T-cell (primary cell): Measurements from ENCODE around the gene NUFIP2. TPM values are rescaled to one million over a fixed set of nuclear protein-coding genes. Genes with fewer than 3 reads are reported as not detected.

ENCODE experiments used
- ATAC-seq, 4 experiments: fragments of 200-7000 bp in 3 of 4; fragments of 150-1000 bp in 1 of 4; cut with Tn5 transposase; replicated peaks in 1 of 4; 1 replicate in 3 of 4; 2 replicates in 1 of 4; pipeline ENCODE4 v1.10.0; 2021; ENCODE audit warnings: moderate library complexity in 3 of 4, mild to moderate bottlenecking in 2 of 4, moderate number of reproducible peaks in 1 of 4
- CTCF ChIA-PET, 2 donors: fragments of 300-600 bp; sonication (Branson Sonifier 250); formaldehyde crosslinking; loops; one replicate each; lab custom pipeline; 2022; ENCODE audit warnings: antibody characterized with exemption in 2 of 2; lab: Charles Lee
- POLR2A ChIA-PET, 2 donors: fragments of 300-600 bp; sonication (Branson Sonifier 250); formaldehyde crosslinking; loops; one replicate each; lab custom pipeline; 2022; ENCODE audit warnings: antibody characterized with exemption in 2 of 2; lab: Charles Lee
- DNase-seq, 35 experiments: peaks; one replicate each; pipeline versions ENCODE4 v3.0.0 to v3.0.0-alpha.2; 2013 to 2023
- H3K27ac ChIP-seq: one replicate; pipeline ENCODE4 v1.5.1; 2013; ENCODE audit warnings: low read length
- H3K27me3 ChIP-seq, 2 experiments: replicated peaks in 1 of 2; 1 replicate in 1 of 2; 2 replicates in 1 of 2; pipeline versions ENCODE4 v1.6.1 to v1.7.0; 2013; ENCODE audit warnings: low read length in 1 of 2, mixed read lengths in 1 of 2; ENCODE audit not compliant: control insufficient read depth in 2 of 2, insufficient read depth in 2 of 2; ENCODE audit errors: extremely low read depth in 1 of 2
- H3K36me3 ChIP-seq, 2 donors: 1 replicate in 1 of 2; 2 replicates in 1 of 2; pipeline versions ENCODE4 v1.6.1 to v1.7.0; 2013; ENCODE audit warnings: low read length in 1 of 2; ENCODE audit not compliant: control insufficient read depth in 2 of 2, insufficient read depth in 1 of 2; ENCODE audit errors: extremely low read depth in 1 of 2
- H3K4me1 ChIP-seq, 2 experiments: 1 replicate in 1 of 2; 2 replicates in 1 of 2; pipeline versions ENCODE4 v1.6.1 to v1.7.0; 2013; ENCODE audit warnings: low read length in 2 of 2, mixed read lengths in 1 of 2; ENCODE audit not compliant: insufficient read depth in 2 of 2, control insufficient read depth in 1 of 2; ENCODE audit errors: extremely low read depth in 1 of 2
- H3K4me3 ChIP-seq, 2 donors: 1 replicate in 1 of 2; 2 replicates in 1 of 2; pipeline versions ENCODE4 v1.5.1 to v1.7.0; 2013; ENCODE audit warnings: mild to moderate bottlenecking in 2 of 2, low read length in 1 of 2, moderate library complexity in 1 of 2; ENCODE audit not compliant: control insufficient read depth in 1 of 2; ENCODE audit errors: extremely low read depth in 1 of 2
- H3K9me3 ChIP-seq: 2 replicates; pipeline ENCODE4 v1.7.0; 2013
- H3K27ac Mint-ChIP-seq, 2 donors: one replicate each; pipeline ENCODE4 v1.8.0; 2020 to 2021; ENCODE audit warnings: mild to moderate bottlenecking in 2 of 2, mixed read lengths in 2 of 2
- H3K27me3 Mint-ChIP-seq, 2 donors: one replicate each; pipeline ENCODE4 v1.8.0; 2021 to 2022; ENCODE audit warnings: mixed read lengths in 2 of 2
- H3K36me3 Mint-ChIP-seq: one replicate; pipeline ENCODE4 v1.8.0; 2021; ENCODE audit warnings: mixed read lengths
- H3K4me1 Mint-ChIP-seq, 3 donors: one replicate each; pipeline ENCODE4 v1.8.0; 2020 to 2022; ENCODE audit warnings: mixed read lengths in 3 of 3, mild to moderate bottlenecking in 1 of 3
- H3K4me3 Mint-ChIP-seq, 3 donors: one replicate each; pipeline ENCODE4 v1.8.0; 2020 to 2022; ENCODE audit warnings: mild to moderate bottlenecking in 3 of 3, mixed read lengths in 3 of 3, moderate library complexity in 3 of 3
- H3K9me3 Mint-ChIP-seq, 3 donors: one replicate each; pipeline ENCODE4 v1.8.0; 2020 to 2022; ENCODE audit warnings: mixed read lengths in 3 of 3
- WGBS: methylation state at CpG from one replicate; pipeline ENCODE4 v1.1.5; 2013; ENCODE audit warnings: missing lambda C conversion rate; ENCODE audit not compliant: insufficient coverage; 5-methylcytosine and 5-hydroxymethylcytosine counted together
- total RNA-seq, 35 experiments: library from RNA in 6 of 35; stranded (reverse) in 6 of 35; fragments of 120-200 nt in 1 of 35; gene quantifications; one replicate each; pipeline versions ENCODE4 v1.2.1 to v1.2.4 and lab custom pipeline; 2013 to 2026

Gene NUFIP2
- total RNA-seq, 5 donors from 2014 or later (not counting 1 experiment from before 2014, with no cell fraction given), result 60.7 to 76.2 (median 66.4) TPM

DNA sequence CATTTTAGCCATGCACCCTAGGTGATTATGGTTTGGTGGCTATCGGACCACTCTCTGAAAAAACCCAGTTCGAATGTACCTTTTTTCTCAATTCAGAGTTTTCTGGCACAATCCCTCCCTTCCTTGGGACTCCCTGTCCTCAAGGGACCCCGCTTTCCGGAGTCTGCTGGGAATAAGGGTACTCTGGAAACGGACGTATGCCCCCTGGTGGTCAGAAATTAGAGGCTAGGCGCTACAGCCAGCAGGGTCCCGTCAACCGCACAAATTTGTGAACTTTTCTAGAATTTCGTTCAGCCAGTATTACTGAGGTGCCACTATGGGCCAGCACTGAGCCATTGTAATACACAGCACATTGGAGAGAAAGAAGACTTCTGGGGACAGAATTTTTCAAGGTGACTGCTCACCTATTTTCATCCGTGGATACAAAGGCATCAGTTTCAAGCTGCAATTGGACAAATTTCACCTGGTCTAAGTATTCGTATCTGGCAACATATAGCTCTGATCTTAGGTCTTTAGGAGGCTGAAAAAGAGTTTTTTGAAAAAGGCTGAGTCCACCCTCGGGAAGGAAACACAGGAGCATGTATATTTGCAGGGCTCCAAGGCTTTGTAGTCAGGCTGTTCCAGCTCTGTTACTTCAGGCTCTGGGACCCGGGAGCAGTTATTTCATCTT is 74.4 kb downstream of the NUFIP2 start:
- CTCF ChIA-PET, result interaction anchor here (0.6 to 2.1 kb wide), 16 partner anchors 31 to 1211 kb away, joined by 3 to 20 read pairs (median 4); partner anchors contain the start of gene MYO18A (in 2 of the 2)

DNA sequence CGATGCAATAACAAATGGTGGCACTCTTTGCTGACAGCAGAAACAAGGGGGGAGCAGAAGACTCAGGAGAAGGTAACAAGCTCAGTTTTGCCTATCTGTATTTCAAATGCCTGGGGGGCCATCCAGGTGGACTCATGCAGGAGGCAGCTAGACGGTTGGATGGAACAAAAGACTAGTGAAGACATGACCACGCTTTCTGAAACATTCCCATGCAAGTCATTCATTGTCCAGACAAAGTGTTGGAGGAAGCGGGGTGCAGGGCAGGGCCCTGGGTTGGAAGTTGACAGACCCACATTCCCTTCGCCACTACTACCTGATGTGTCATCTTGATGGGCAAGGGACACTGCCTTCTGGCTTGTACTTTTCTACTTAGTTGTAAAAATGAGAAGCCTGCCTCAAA is 77.1 kb downstream of the NUFIP2 start:
- DNase-seq (no peak), ATAC-seq (no peak)
- H3K4me1 Mint-ChIP-seq, result peaks cover 6 to 7% (median 6%) of the 10 kb centered on the region in 3 donors
- peaks cover 0 to 11% of the 10 kb centered on the region in 2 experiments for H3K27me3 ChIP-seq
- POLR2A ChIA-PET, result interaction anchor here in 1 of 2 donors (0.6 kb wide), 1 partner anchor 11 kb away, joined by 3 read pairs; no protein-coding TSS in a partner anchor
- H3K9me3 Mint-ChIP-seq, result no peaks in the 10 kb centered on the region
- H3K27ac Mint-ChIP-seq, result no peak overlapping the region
- H3K27me3 Mint-ChIP-seq, result no peaks in the 10 kb centered on the region
- no peaks in the 10 kb centered on the region for H3K36me3 Mint-ChIP-seq
- H3K4me3 ChIP-seq, result no peak overlapping the region
- no peak overlapping the region for H3K27ac ChIP-seq
- CTCF ChIA-PET, result interaction anchor here (0.6 to 1.0 kb wide), 3 partner anchors 40 to 64 kb away, joined by 3 read pairs; no protein-coding TSS in a partner anchor
- peaks cover 0 to 4% of the 10 kb centered on the region in 2 experiments for H3K4me1 ChIP-seq
- no peak overlapping the region for H3K4me3 Mint-ChIP-seq
- H3K36me3 ChIP-seq, result no peaks in the 10 kb centered on the region
- 90% methylated on average over 3 of the region's 5 CpGs for WGBS
- no peaks in the 10 kb centered on the region for H3K9me3 ChIP-seq

More for the DNA sequence above, 74.4 kb downstream of the NUFIP2 start:
- DNase-seq, result peak; percentile 21 to 84 (median 54)
- H3K27ac Mint-ChIP-seq, result no peak overlapping the region
- Histone ChIP-seq H3K36me3 (no peaks in the 10 kb centered on the region), H3K9me3 (no peaks in the 10 kb centered on the region), H3K27me3 (peaks cover 0 to 7% of the 10 kb centered on the region in 2 experiments), H3K27ac (no peak overlapping the region), H3K4me1 (peaks cover 0 to 4% of the 10 kb centered on the region in 2 experiments), H3K4me3 (no peak overlapping the region)
- ATAC-seq, result peak; percentile 78 to 97 (median 90)
- H3K36me3 Mint-ChIP-seq, result no peaks in the 10 kb centered on the region
- POLR2A ChIA-PET, result no interaction called here
- H3K27me3 Mint-ChIP-seq, result no peaks in the 10 kb centered on the region
- no peaks in the 10 kb centered on the region for H3K9me3 Mint-ChIP-seq
- H3K4me3 Mint-ChIP-seq, result no peak overlapping the region
- peaks cover 6 to 7% (median 6%) of the 10 kb centered on the region in 3 donors for H3K4me1 Mint-ChIP-seq
- 20% methylated on average over 8 of the region's 14 CpGs for WGBS

DNA sequence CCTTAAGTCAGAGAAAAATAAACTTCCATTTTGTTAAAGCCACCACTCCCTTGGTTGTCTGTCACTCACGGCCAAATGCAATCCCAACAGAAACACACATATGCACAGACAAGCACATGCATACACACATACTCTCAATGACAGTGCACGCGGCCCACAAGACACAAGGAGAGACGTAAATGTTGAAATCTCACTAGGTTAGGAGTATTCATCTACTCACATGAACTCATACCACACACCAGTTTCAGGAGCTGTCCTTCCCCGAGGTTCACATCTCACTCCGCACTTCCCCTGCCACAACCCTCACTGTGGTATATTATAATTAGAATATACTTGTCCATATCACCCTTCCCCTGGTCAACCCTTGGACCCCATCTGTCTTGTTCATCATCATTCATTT is 77.8 kb downstream of the NUFIP2 start:
- Mint-ChIP-seq H3K36me3 (no peaks in the 10 kb centered on the region), H3K4me3 (no peak overlapping the region), H3K27ac (no peak overlapping the region), H3K27me3 (no peaks in the 10 kb centered on the region), H3K4me1 (peaks cover 6 to 7% (median 6%) of the 10 kb centered on the region in 3 donors), H3K9me3 (no peaks in the 10 kb centered on the region)
- Histone ChIP-seq H3K27me3 (peaks cover 0 to 14% of the 10 kb centered on the region in 2 experiments), H3K4me3 (no peak overlapping the region), H3K4me1 (peaks cover 0 to 4% of the 10 kb centered on the region in 2 experiments), H3K27ac (no peak overlapping the region), H3K36me3 (no peaks in the 10 kb centered on the region), H3K9me3 (no peaks in the 10 kb centered on the region)
- ATAC-seq (no peak), DNase-seq (no peak)
- WGBS, result 86% methylated on average over 1 of the region's 6 CpGs
- POLR2A ChIA-PET, result no interaction called here
- CTCF ChIA-PET, result interaction anchor here in 1 of 2 donors (0.7 to 1.0 kb wide), 2 partner anchors 34 to 58 kb away, joined by 3 read pairs; no protein-coding TSS in a partner anchor

DNA sequence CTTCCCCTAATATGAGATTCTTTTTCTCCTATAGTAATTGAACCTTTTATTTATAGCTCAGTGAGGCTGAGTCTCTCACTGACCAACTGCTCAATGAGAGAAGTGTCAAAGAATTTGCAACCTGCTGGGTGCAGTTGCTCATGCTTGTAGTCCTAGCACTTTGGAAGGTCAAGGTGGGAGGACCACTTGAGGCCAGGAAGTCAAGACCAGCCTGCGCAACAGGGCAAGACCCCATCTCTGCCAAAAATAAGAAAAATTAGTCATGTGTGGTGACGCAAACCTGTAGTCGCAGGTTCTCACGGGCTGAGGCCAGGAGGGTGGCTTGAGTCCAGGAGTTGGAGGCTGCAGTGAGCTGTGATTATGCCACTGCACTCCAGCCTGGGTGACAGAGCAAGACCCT is 78.2 kb downstream of the NUFIP2 start:
- CTCF ChIA-PET, result interaction anchor here in 1 of 2 donors (0.7 kb wide), 1 partner anchor 35 kb away, joined by 3 read pairs; no protein-coding TSS in a partner anchor
- Histone ChIP-seq H3K27me3 (peaks cover 0 to 14% of the 10 kb centered on the region in 2 experiments), H3K27ac (no peak overlapping the region)

DNA sequence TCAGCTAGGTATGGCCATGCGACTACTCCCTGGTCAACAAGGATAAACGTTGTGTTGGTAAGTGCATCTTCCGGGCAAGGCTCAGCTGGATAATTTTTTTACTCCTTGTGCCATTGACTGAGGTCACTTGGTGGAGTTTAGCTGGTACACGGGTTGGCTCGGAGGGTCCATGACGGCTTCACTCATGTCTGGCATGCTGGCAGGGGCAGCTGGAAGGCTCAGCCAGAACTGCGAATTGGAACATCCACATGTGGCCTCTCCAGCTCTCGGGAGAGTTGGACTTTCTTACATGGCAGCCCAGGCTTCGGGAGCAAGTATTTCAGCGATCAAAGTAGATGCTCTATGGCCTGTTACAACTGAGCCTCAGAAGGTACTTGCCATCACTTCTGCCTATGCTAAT is 78.8 kb downstream of the NUFIP2 start:
- H3K9me3 ChIP-seq, result no peaks in the 10 kb centered on the region
- Mint-ChIP-seq H3K36me3 (no peaks in the 10 kb centered on the region), H3K4me1 (peaks cover 6 to 7% (median 6%) of the 10 kb centered on the region in 3 donors), H3K4me3 (no peak overlapping the region), H3K27ac (no peak overlapping the region), H3K9me3 (no peaks in the 10 kb centered on the region), H3K27me3 (no peaks in the 10 kb centered on the region)
- H3K4me3 ChIP-seq, result no peak overlapping the region
- CTCF ChIA-PET, result no interaction called here
- H3K36me3 ChIP-seq, result no peaks in the 10 kb centered on the region
- peaks cover 0 to 14% of the 10 kb centered on the region in 2 experiments for H3K27me3 ChIP-seq
- no peak for DNase-seq
- POLR2A ChIA-PET, result no interaction called here
- 88% methylated on average over 9 of the region's 10 CpGs for WGBS
- peaks cover 0 to 4% of the 10 kb centered on the region in 2 experiments for H3K4me1 ChIP-seq
- ATAC-seq, result no peak
- no peak overlapping the region for H3K27ac ChIP-seq

More for the DNA sequence above, 78.2 kb downstream of the NUFIP2 start:
- no peak for ATAC-seq
- H3K4me3 ChIP-seq, result no peak overlapping the region
- POLR2A ChIA-PET, result no interaction called here
- Mint-ChIP-seq H3K4me1 (peaks cover 6 to 7% (median 6%) of the 10 kb centered on the region in 3 donors), H3K27me3 (no peaks in the 10 kb centered on the region), H3K9me3 (no peaks in the 10 kb centered on the region), H3K27ac (no peak overlapping the region), H3K36me3 (no peaks in the 10 kb centered on the region), H3K4me3 (no peak overlapping the region)
- H3K36me3 ChIP-seq, result no peaks in the 10 kb centered on the region
- peaks cover 0 to 4% of the 10 kb centered on the region in 2 experiments for H3K4me1 ChIP-seq
- DNase-seq, result no peak
- WGBS, result no CpG with 5 or more reads among the region's 4 CpGs
- H3K9me3 ChIP-seq, result no peaks in the 10 kb centered on the region

DNA sequence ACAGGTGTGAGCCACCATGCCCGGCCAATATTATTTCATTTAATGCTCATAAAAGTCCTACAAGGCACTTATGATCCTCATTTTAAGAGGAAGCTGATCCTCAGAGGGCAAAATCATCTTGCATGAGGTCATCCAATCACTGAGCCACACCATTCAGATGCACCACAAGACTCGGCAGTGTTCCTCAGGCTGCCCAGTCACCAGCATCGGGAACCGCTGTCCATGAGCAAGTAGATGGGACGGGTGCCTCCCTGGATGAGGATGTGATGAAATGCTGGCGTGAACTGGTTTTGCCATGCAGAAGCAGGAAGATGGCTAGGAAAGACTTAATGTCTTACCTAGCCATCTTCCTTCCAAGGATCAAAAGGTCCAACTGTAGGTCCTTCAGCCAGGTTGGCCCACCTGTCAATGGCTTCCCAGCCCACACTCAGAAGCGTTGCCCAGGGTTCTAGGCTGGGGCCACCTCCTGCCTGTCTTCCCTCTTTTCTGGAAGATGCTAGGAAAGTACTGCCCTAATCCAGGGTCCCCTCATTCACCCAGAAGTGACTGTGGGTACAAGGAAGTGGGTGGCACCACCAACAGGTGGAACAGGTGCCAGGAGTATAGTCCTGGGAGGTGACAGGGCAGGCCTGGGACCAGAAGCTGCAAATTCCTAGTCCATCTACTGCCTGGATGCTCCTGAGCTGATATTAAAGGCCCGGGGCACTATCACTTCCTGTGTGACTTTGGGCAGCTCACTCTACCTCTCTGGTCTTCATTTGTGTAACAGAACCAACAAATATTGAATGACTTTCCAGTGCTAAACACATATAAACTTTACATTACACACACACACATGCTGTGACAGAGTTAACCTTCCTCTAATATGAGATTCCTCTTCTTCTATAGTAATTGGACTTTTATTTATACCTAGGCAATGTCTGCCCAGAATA is 79.5 kb downstream of the NUFIP2 start:
- Mint-ChIP-seq H3K27ac (no peak overlapping the region), H3K4me3 (no peak overlapping the region), H3K4me1 (peaks cover 3 to 4% (median 3%) of the 10 kb centered on the region in 3 donors), H3K9me3 (no peaks in the 10 kb centered on the region), H3K36me3 (no peaks in the 10 kb centered on the region), H3K27me3 (no peaks in the 10 kb centered on the region)
- DNase-seq, result peak in 1 of 35 experiments; percentile 12
- CTCF ChIA-PET, result no interaction called here
- Histone ChIP-seq H3K36me3 (no peaks in the 10 kb centered on the region), H3K4me3 (no peak overlapping the region), H3K4me1 (peaks cover 0 to 3% of the 10 kb centered on the region in 2 experiments), H3K9me3 (no peaks in the 10 kb centered on the region), H3K27ac (no peak overlapping the region), H3K27me3 (peaks cover 0 to 14% of the 10 kb centered on the region in 2 experiments)
- POLR2A ChIA-PET, result no interaction called here
- 73% methylated on average over 2 of the region's 8 CpGs for WGBS
- no peak for ATAC-seq
